Body of pancreas (tissue), 4 donors: Measurements from ENCODE around the gene FLT1. TPM values are rescaled to one million over a fixed set of nuclear protein-coding genes. Genes with fewer than 3 reads are reported as not detected.

Experiments
- ATAC-seq: fragments of 150-250 bp; one replicate; pipeline ENCODE4 v1.9.1; 2016
- DNase-seq, 4 donors: peaks; one replicate each; pipeline ENCODE4 v3.0.0-alpha.2; 2019
- H3K27ac ChIP-seq, 4 donors: fragments of 200-600 bp; sonication (generic); 1 replicate in 3 of 4; 2 replicates in 1 of 4; pipeline versions ENCODE4 v1.5.1 to v1.6.1; 2016 to 2019; ENCODE audit warnings: mild to moderate bottlenecking in 1 of 4, mixed read lengths in 1 of 4, moderate library complexity in 1 of 4
- H3K27me3 ChIP-seq, 2 donors: fragments of 200-600 bp; sonication (generic); one replicate each; pipeline ENCODE4 v1.6.0; 2016; ENCODE audit warnings: mild to moderate bottlenecking in 1 of 2
- H3K36me3 ChIP-seq, 2 donors: fragments of 200-600 bp; sonication (generic); replicated peaks in 1 of 2; 2 replicates each; pipeline ENCODE4 v1.5.1; 2016; ENCODE audit warnings: low read depth in 2 of 2; ENCODE audit not compliant: insufficient read depth in 1 of 2
- H3K4me1 ChIP-seq: fragments of 200-600 bp; sonication (generic); one replicate; pipeline ENCODE4 v1.6.0; 2016
- H3K4me3 ChIP-seq, 2 donors: fragments of 200-600 bp; sonication (generic); 1 replicate in 1 of 2; 2 replicates in 1 of 2; pipeline ENCODE4 v1.5.1; 2016 to 2019
- H3K9me3 ChIP-seq, 3 donors: fragments of 200-600 bp; sonication (generic); 1 replicate in 2 of 3; 2 replicates in 1 of 3; pipeline ENCODE4 v1.5.1; 2016
- CTCF ChIP-seq, 7 experiments: fragments of 450-650 bp in 4 of 7; fragments of 200-600 bp in 3 of 7; sonication (generic) in 3 of 7; IDR thresholded peaks; one replicate each; pipeline ENCODE4 v1.5.1; 2016 to 2019; ENCODE audit warnings: antibody characterized with exemption in 7 of 7
- POLR2A ChIP-seq, 3 donors: fragments of 450-650 bp; IDR thresholded peaks; one replicate each; pipeline ENCODE4 v1.6.1; 2016; ENCODE audit warnings: antibody characterized with exemption in 3 of 3, mild to moderate bottlenecking in 2 of 3
- WGBS, 2 donors: methylation state at CpG; one replicate each; pipeline ENCODE4 v1.1.5; 2017; 5-methylcytosine and 5-hydroxymethylcytosine counted together
- intact Hi-C: fragments of 100-400 bp; cut with DNase I; formaldehyde crosslinking; loops from one replicate; pipeline ENCODE4 v1.15.1; 2023
- total RNA-seq, 2 donors: library from RNA; depleted of rRNA; stranded (reverse); fragments of >200 nt; gene quantifications; one replicate each; pipeline ENCODE4 v1.1.0, GENCODE V29; 2016

Gene FLT1
- total RNA-seq, 2 donors from 2014 or later: 15.3 to 20.4 TPM

GRCh38 chr13:28337166-28338005 is 157.5 kb downstream of the FLT1 start:
- TF ChIP-seq POLR2A (IDR thresholded peaks at IDR 0.05): no peak
- TF ChIP-seq CTCF (IDR thresholded peaks at IDR 0.05): no peak
- WGBS, 2 donors: 42 to 49% methylated on average over 4 of the region's 4 CpGs
- Histone ChIP-seq H3K27me3 (no peaks in the 10 kb centered on the region), H3K4me1 (no peaks in the 10 kb centered on the region), H3K27ac (no peak overlapping the region), H3K36me3 (no peaks in the 10 kb centered on the region), H3K4me3 (no peak overlapping the region), H3K9me3 (no peaks in the 10 kb centered on the region)
- ATAC-seq: no peak
- intact Hi-C loops: no loop called here
- DNase-seq: no peak

GRCh38 chr13:28336193-28336657 is 158.7 kb downstream of the FLT1 start:
- Histone ChIP-seq H3K4me1 (no peaks in the 10 kb centered on the region), H3K27ac (no peak overlapping the region), H3K27me3 (no peaks in the 10 kb centered on the region), H3K9me3 (no peaks in the 10 kb centered on the region), H3K36me3 (no peaks in the 10 kb centered on the region), H3K4me3 (no peak overlapping the region)
- 66 to 71% methylated on average over 3 of the region's 3 CpGs for WGBS, 2 donors
- TF ChIP-seq CTCF (IDR thresholded peaks at IDR 0.05): no peak
- ATAC-seq (no peak), DNase-seq (no peak)
- intact Hi-C loops: no loop called here

DNA sequence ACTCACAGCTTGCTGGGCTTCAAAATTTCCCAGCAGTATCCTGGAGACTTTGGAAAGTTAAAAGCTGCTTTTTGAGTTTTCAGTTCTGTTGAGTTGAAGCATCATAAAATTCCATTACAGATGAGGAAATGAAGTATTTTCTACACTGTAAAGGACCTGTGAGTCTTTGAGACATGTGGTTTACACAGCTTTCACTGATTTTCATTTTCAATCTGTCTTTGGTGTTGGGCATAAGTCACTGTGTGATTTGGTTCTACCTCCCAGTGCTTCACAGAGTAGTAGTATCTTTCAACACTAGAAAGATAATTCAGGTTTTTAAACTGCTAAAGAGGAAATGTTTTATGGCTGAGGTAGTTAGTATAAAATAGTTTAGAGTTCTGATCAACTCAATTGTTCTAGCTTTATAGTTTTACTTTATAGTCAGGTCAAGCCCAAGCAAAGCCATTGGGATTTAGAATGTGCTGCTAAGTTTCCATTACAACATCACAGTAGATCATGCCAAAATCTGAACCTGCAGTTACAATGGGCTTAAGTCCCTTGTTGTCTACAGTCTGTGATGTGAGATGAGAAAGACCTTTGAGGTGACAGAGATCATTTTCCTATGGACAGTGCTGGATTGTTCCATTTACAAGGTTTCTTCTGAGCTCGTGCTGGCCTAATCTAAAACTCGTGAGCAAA is 161.6 kb downstream of the FLT1 start:
- intact Hi-C loops: no loop called here
- Histone ChIP-seq H3K36me3 (no peaks in the 10 kb centered on the region), H3K27me3 (no peaks in the 10 kb centered on the region), H3K27ac (no peak overlapping the region), H3K4me1 (no peaks in the 10 kb centered on the region), H3K9me3 (no peaks in the 10 kb centered on the region), H3K4me3 (no peak overlapping the region)
- DNase-seq (no peak), ATAC-seq (no peak)
- TF ChIP-seq CTCF (IDR thresholded peaks at IDR 0.05) (no peak), POLR2A (IDR thresholded peaks at IDR 0.05) (no peak)
- WGBS, 2 donors: 76 to 77% methylated on average over 2 of the region's 2 CpGs

DNA sequence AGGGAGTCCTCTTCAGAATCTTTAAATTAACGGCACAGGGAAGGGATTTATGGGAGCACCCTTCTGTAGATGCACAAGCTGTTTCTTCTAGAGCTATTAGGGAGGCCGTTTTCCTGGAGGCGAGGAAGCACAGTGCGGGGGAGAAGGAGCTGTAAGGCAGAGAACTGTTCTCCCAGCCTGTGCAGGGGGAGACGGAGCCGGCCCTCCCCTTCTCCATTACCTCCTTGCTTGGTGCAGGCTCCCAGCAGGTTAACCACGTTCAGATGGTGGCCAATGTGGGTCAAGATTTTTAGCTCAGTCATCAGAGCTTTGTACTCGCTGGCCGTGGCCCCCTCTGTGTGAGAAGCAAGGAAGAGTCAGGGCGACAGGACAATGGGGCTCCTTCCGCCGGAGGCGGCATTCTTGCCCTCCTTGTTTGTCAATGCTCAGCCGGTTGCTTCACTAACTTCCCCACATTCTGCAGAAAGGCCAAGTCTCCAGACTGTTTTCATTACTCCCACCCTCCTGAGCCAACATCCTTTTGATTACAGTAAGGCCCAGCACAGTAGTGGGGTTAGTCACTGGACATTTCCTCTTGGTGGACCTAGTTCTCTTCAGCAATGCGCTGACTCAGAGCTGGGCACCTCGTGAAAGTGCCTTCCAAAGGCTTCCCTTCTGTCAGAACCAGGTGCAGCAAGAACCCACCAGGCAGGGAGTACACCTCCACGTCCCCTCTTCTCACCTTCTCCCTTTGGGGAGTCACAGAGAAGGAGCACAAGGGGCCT is 165.4 kb downstream of the FLT1 start:
- H3K27ac ChIP-seq: no peak overlapping the region
- H3K4me3 ChIP-seq: no peak overlapping the region
- intact Hi-C loops: loop anchor here (10.0 kb wide), 2 partner anchors 295 to 465 kb away; no protein-coding TSS in a partner anchor
- ATAC-seq (no peak), DNase-seq (peak in 1 of 4 donors; percentile 16)
- no peaks in the 10 kb centered on the region for H3K27me3 ChIP-seq
- no peaks in the 10 kb centered on the region for H3K4me1 ChIP-seq
- H3K36me3 ChIP-seq: no peaks in the 10 kb centered on the region
- WGBS, 2 donors: 64 to 72% methylated on average over 17 of the region's 17 CpGs
- H3K9me3 ChIP-seq: no peaks in the 10 kb centered on the region
- TF ChIP-seq CTCF (IDR thresholded peaks at IDR 0.05): no peak
- no peak for TF ChIP-seq POLR2A (IDR thresholded peaks at IDR 0.05)
